Thyroid gland (tissue), 4 donors: Measurements from ENCODE around the gene ZNF423.

Experiments
- POLR2A ChIP-seq, 2 donors: fragments of 450-650 bp; IDR thresholded peaks; one replicate each; pipeline ENCODE4 v1.6.1; 2017; ENCODE audit warnings: antibody characterized with exemption in 2 of 2, mild to moderate bottlenecking in 2 of 2, moderate library complexity in 1 of 2
- TF ChIP-seq, protein P1 (sequence below), 6 experiments: fragments of 200-600 bp in 3 of 6; fragments of 450-650 bp in 3 of 6; sonication (generic) in 3 of 6; IDR thresholded peaks; one replicate each; pipeline ENCODE4 v1.5.1; 2016 to 2019; ENCODE audit warnings: antibody characterized with exemption in 6 of 6, mild to moderate bottlenecking in 2 of 6, inconsistent platforms in 1 of 6, moderate library complexity in 1 of 6

GRCh38 chr16:49643429-49644144 lies 212.3 kb downstream of the ZNF423 start:
- TF ChIP-seq, protein P1, sequence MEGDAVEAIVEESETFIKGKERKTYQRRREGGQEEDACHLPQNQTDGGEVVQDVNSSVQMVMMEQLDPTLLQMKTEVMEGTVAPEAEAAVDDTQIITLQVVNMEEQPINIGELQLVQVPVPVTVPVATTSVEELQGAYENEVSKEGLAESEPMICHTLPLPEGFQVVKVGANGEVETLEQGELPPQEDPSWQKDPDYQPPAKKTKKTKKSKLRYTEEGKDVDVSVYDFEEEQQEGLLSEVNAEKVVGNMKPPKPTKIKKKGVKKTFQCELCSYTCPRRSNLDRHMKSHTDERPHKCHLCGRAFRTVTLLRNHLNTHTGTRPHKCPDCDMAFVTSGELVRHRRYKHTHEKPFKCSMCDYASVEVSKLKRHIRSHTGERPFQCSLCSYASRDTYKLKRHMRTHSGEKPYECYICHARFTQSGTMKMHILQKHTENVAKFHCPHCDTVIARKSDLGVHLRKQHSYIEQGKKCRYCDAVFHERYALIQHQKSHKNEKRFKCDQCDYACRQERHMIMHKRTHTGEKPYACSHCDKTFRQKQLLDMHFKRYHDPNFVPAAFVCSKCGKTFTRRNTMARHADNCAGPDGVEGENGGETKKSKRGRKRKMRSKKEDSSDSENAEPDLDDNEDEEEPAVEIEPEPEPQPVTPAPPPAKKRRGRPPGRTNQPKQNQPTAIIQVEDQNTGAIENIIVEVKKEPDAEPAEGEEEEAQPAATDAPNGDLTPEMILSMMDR (IDR thresholded peaks at IDR 0.05), result no peak
- TF ChIP-seq POLR2A (IDR thresholded peaks at IDR 0.05), result no peak
